ENCODE results near the gene JAML. TPM values are rescaled to one million over a fixed set of nuclear protein-coding genes. Genes with fewer than 3 reads are reported as not detected.

JAML gene
- total and polyA plus RNA-seq, 2 of the 13 experiments (the other 11 are each of a cell fraction or from before 2014, with no cell fraction given), result 2.0 to 3.3 TPM

GRCh38 chr11:118243993-118244762 is 19.4 kb upstream of the JAML start:
- intact Hi-C loops (cut with micrococcal nuclease; ENCODE audit: unreplicated experiment), result no loop called here
- in situ Hi-C loops (cut with HindIII; ENCODE audit: extremely low pct_ligation_motif_present, low pct_unique_long_range_greater_than_20kb), result no loop called here
- H3K4me3 ChIP-seq (replicated peaks in 1 of 3; ENCODE audit: insufficient read depth in 1 of 3, low read depth in 2 of 3, low read length in 3 of 3), result no peak overlapping the region
- BruUV-seq (replicated peaks), result no TSS peak
- DNase-seq (ENCODE audit: low spot score) (no peak), ATAC-seq (no peak), FAIRE-seq (no peak)
- no peak overlapping the region for H3K4me2 ChIP-seq (ENCODE audit: low read depth, low read length)
- H3K36me3 ChIP-seq (replicated peaks in 1 of 2; ENCODE audit: control insufficient read depth in 1 of 2, insufficient read depth in 2 of 2, low read length in 2 of 2), result 0 out of 5 replicates have a peak, but pooled peaks cover 0 to 5% of the 10 kb centered on the region in 2 experiments
- ChIA-PET POLR2A (no interaction called here), CTCF (ENCODE audit: low intra/inter-chr PET ratio, low total read pairs) (no interaction called here)
- 70% methylated on average over 3 of the region's 3 CpGs for WGBS (ENCODE audit: low lambda C conversion rate)
- no peak overlapping the region for H3K27ac ChIP-seq (ENCODE audit: extremely low read length, insufficient read depth, low read length)
- H3K79me2 ChIP-seq (ENCODE audit: insufficient read depth, low read length), result peaks cover 3% of the 10 kb centered on the region
- TF ChIP-seq MBD4 (IDR thresholded peaks at IDR 0.05; ENCODE audit: borderline replicate concordance, low read length), result no peak
- peak; percentile 38; the same call in 1 of the 2 replicates for TF ChIP-seq ZNF24 (IDR thresholded peaks at IDR 0.05)
- no peaks in the 10 kb centered on the region for H3K27me3 ChIP-seq (ENCODE audit: control insufficient read depth in 1 of 2, insufficient read depth in 2 of 2, low read length in 2 of 2)
- no peaks in the 10 kb centered on the region for H4K20me1 ChIP-seq (ENCODE audit: insufficient read depth, low read length)
- no peak overlapping the region for H3K9ac ChIP-seq (ENCODE audit: insufficient read depth, low read depth, low read length)
- H2AFZ ChIP-seq (ENCODE audit: low read length), result no peak overlapping the region
- H3K9me3 ChIP-seq (ENCODE audit: low read length), result no peaks in the 10 kb centered on the region
- H3K4me1 ChIP-seq (ENCODE audit: insufficient read depth, low read length), result peaks cover 51% of the 10 kb centered on the region

GRCh38 chr11:118243161-118243560 is 18.4 kb upstream of the JAML start:
- H3K9ac ChIP-seq (ENCODE audit: insufficient read depth, low read depth, low read length), result no peak overlapping the region
- H2AFZ ChIP-seq (ENCODE audit: low read length), result no peak overlapping the region
- H4K20me1 ChIP-seq (ENCODE audit: insufficient read depth, low read length), result no peaks in the 10 kb centered on the region
- FAIRE-seq (no peak), ATAC-seq (no peak), DNase-seq (ENCODE audit: low spot score) (no peak)
- H3K4me1 ChIP-seq (ENCODE audit: insufficient read depth, low read length), result peaks cover 51% of the 10 kb centered on the region
- H3K79me2 ChIP-seq (ENCODE audit: insufficient read depth, low read length), result peaks cover 3% of the 10 kb centered on the region
- in situ Hi-C loops (cut with HindIII; ENCODE audit: extremely low pct_ligation_motif_present, low pct_unique_long_range_greater_than_20kb), result no loop called here
- no peak for TF ChIP-seq SNAPC5 (CRISPR knock-in tag; IDR thresholded peaks at IDR 0.05; ENCODE audit: borderline replicate concordance)
- TF ChIP-seq ZNF441 (CRISPR knock-in tag; IDR thresholded peaks at IDR 0.05; ENCODE audit: borderline replicate concordance), result no peak
- no peak for TF ChIP-seq ZNF776 (CRISPR knock-in tag; IDR thresholded peaks at IDR 0.05)
- TF ChIP-seq ZNF44 (CRISPR knock-in tag; IDR thresholded peaks at IDR 0.05), result no peak
- no peaks in the 10 kb centered on the region for H3K9me3 ChIP-seq (ENCODE audit: low read length)
- H3K27ac ChIP-seq (ENCODE audit: extremely low read length, insufficient read depth, low read length), result no peak overlapping the region
- intact Hi-C loops (cut with micrococcal nuclease; ENCODE audit: unreplicated experiment), result no loop called here
- H3K27me3 ChIP-seq (ENCODE audit: control insufficient read depth in 1 of 2, insufficient read depth in 2 of 2, low read length in 2 of 2), result no peaks in the 10 kb centered on the region
- ChIA-PET CTCF (ENCODE audit: low intra/inter-chr PET ratio, low total read pairs) (no interaction called here), POLR2A (no interaction called here)
- WGBS (ENCODE audit: low lambda C conversion rate), result 91% methylated on average over 7 of the region's 8 CpGs
- 0 out of 5 replicates have a peak, but pooled peaks cover 0 to 7% of the 10 kb centered on the region in 2 experiments for H3K36me3 ChIP-seq (replicated peaks in 1 of 2; ENCODE audit: control insufficient read depth in 1 of 2, insufficient read depth in 2 of 2, low read length in 2 of 2)
- H3K4me2 ChIP-seq (ENCODE audit: low read depth, low read length), result no peak overlapping the region
- no TSS peak for BruUV-seq (replicated peaks)
- H3K4me3 ChIP-seq (replicated peaks in 1 of 3; ENCODE audit: insufficient read depth in 1 of 3, low read depth in 2 of 3, low read length in 3 of 3), result no peak overlapping the region
